Mononuclear cell (primary cell): Measurements from ENCODE around the gene NAP1L1. TPM values are rescaled to one million over a fixed set of nuclear protein-coding genes. Genes with fewer than 3 reads are reported as not detected.

Experiments
- H3K27me3 ChIP-seq: 2 replicates; pipeline ENCODE4 v1.6.0; 2011; ENCODE audit warnings: low read length, control low read depth; ENCODE audit not compliant: insufficient read depth
- H3K4me1 ChIP-seq: 2 replicates; pipeline ENCODE4 v1.5.1; 2011; ENCODE audit warnings: mild to moderate bottlenecking, low read length, control low read depth; ENCODE audit not compliant: insufficient read depth
- H3K4me3 ChIP-seq: 2 replicates; pipeline ENCODE4 v1.5.1; 2011; ENCODE audit warnings: mild to moderate bottlenecking, low read length, moderate library complexity
- H3K9me3 ChIP-seq: 2 replicates; pipeline ENCODE4 v1.5.1; 2011; ENCODE audit warnings: low read depth, mild to moderate bottlenecking, control low read depth, low read length
- total RNA-seq: library from RNA; depleted of rRNA; stranded (reverse); fragments of >200 nt; gene quantifications from one replicate; pipeline ENCODE4 v1.2.3, GENCODE V29; 2012

Gene NAP1L1, protein sequence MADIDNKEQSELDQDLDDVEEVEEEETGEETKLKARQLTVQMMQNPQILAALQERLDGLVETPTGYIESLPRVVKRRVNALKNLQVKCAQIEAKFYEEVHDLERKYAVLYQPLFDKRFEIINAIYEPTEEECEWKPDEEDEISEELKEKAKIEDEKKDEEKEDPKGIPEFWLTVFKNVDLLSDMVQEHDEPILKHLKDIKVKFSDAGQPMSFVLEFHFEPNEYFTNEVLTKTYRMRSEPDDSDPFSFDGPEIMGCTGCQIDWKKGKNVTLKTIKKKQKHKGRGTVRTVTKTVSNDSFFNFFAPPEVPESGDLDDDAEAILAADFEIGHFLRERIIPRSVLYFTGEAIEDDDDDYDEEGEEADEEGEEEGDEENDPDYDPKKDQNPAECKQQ
- total RNA-seq: 401 TPM

DNA sequence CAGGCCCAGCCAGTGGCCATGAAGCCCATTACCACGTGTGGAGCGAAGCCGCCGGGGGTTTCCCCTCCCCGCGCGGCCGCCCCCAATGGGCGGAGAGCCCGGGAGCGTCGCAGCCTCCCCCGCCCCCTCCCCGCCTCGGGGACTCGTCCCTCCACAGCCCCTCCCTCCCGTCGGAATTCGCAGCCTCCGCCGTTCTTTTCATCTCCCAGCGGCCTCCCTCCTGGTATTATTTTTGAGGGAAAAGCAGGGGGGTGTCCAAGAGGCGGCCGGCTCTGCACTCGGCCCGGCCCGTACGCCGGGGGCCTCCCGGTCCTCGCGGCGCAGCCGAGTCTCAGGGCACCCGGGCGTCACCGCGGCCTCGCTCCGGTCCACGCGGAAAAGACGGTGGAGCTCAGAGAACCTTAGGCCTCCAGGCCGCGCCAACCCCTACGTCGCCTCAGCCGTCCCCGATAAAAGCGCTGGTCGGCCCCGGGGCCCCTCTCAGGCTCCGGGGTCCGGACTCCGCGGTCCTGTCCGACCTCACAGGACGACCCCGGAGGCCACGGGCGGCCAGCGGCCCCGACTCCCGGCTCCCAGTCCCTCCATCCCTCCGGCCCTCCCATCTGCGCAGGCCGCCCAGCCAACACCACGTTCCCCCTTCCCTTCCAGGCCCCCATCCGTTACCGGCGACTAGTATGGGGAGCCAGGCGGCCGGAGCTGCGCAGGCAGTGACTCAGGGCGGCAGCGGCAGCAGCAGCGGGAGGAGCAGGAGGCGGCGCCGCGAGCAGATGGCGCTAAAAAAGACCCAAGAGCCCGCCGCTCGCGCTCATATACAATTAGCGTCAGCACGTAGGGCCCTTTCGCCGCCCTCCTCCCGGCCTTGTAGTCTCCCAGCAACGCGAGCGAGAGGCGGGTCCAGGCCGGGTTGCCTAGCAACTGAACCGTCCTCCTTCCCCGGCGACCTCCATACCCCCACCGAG lies at the start of gene NAP1L1:
Gene NAP1L1, minus strand, starts transcription at position 782 of the 959 bp plus-strand sequence. CDS start 10,466 bp downstream, outside the sequence.
- no peaks in the 10 kb centered on the region for H3K27me3 ChIP-seq
- H3K9me3 ChIP-seq: no peaks in the 10 kb centered on the region
- H3K4me3 ChIP-seq: peak within 1 kb of the TSS; percentile 95
- peaks cover 33% of the 10 kb centered on the region for H3K4me1 ChIP-seq

DNA sequence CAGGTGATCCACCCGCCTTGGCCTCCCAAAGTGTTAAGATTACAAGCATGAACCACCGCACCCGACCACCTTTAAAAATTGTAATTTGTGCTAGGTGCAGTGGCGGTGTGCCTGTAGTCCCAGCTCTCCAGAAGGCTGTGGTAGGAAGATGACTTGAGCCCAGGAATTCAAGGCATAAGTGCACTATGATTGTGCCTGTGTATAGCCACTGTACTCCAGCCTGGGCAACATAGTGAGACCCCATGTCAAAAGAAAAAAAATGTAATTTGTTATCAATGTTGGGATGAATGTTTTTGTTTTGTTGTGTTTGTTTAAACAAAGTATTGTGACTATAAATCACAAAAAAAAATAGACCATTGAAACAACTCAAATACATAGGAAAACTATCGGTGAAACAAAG lies 43.1 kb upstream of the NAP1L1 start:
- Histone ChIP-seq H3K4me1 (no peaks in the 10 kb centered on the region), H3K4me3 (no peak overlapping the region), H3K9me3 (no peaks in the 10 kb centered on the region), H3K27me3 (no peaks in the 10 kb centered on the region)

DNA sequence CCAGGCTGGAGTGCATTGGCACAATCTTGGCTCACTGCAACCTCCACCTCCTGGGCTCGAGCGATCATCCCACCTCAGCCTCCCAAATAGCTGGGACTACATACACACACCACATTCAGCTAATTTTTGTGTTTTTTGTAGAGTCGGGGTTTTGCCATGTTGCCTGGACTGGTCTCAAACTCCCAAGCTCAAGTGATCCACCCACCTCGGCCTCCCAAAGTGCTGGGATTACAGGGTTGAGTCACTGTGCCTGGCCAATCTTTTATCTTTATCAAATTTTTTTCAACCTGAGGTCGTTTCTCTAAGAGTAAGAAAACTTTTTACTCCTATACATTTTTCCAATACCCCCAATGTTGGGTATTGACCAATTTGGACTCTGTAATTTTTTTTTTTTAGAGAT lies 40.0 kb upstream of the NAP1L1 start:
- no peaks in the 10 kb centered on the region for H3K27me3 ChIP-seq

DNA sequence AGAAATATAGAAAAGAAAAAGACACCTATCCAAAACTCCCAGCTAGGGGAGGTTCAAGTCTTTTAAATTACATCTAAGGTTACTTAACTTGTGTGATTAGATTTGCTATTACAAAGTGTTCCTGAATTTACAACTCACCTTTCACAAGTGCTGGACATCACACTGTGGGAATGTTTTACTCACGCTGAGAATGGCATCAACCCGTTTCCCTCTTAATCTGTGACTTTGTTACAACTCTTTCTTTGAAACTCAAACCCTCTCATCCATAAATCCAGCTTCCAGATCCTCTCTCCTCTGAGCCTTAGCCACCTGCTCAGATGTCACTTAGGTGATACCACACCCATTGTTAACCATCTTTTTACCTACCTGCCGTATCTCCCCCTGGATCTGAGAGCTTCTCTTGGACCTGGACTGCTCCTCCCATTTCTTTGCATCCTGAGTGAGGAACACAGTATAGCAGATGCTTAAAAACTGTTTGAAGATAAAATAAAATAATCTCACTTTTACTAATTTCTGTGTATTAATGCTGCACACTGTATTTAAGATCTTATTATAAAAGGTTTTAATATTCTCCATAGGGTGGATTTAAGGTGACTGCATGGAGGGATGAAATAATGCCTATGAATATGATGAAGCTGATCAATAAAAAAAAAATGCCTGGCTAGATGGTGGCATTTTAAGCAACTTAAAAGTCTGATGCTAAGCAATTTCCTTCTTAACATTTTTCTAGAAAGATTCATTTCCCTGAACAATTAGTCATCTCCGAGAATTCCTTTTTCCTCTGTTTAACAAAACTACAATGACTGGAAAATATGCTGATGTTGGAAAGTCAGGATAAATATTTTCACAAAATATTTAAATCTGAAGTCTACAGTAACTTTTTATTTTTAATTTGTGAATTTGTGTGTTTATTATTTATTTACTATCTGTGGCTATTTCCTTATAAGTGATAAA lies 39.1 kb upstream of the NAP1L1 start:
- Histone ChIP-seq H3K9me3 (no peaks in the 10 kb centered on the region), H3K4me3 (no peak overlapping the region), H3K27me3 (no peaks in the 10 kb centered on the region), H3K4me1 (no peaks in the 10 kb centered on the region)

More for the DNA sequence above, 40.0 kb upstream of the NAP1L1 start:
- no peaks in the 10 kb centered on the region for H3K9me3 ChIP-seq
- no peaks in the 10 kb centered on the region for H3K4me1 ChIP-seq
- H3K4me3 ChIP-seq: no peak overlapping the region

DNA sequence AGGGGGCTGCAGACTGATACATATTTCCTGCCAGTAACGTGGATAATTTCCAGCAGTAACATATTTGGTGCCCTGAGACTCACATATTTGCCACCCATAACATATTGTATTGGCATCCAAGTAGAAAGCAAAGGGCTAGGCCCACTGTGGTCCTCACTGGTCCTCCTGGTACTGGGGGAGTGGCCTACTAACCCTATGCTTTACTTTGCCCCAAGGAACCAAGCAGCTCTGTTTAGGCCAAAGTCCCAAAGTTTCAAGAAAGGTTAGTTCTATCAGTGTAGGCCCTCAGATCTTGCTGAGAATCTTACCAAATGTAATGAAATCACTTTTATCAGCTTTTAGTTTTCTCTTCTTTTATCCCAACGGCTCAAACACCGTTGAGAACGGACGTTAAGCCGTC lies 35.4 kb upstream of the NAP1L1 start:
- no peaks in the 10 kb centered on the region for H3K27me3 ChIP-seq
- H3K4me1 ChIP-seq: no peaks in the 10 kb centered on the region
- no peaks in the 10 kb centered on the region for H3K9me3 ChIP-seq
- no peak overlapping the region for H3K4me3 ChIP-seq

DNA sequence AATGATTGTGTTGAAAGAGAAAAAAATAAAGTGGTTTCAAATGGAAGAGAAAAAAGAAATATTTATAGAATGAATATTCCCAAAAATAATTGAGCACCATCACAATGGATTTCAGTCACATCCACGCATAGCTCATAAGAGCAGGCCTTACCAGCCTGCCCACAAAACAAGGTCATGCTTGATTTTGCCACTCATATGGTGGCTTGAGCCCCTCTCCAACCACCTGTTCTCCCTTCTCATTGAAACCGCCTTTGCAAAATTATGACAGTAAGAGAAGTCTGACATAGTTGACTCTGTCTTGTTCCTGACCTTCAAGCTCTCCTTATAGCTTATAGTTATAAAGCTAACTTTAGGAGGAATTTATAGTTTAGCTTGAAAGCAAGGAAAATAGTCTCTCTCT lies 33.3 kb upstream of the NAP1L1 start:
- Histone ChIP-seq H3K4me3 (no peak overlapping the region), H3K4me1 (no peaks in the 10 kb centered on the region), H3K9me3 (no peaks in the 10 kb centered on the region), H3K27me3 (no peaks in the 10 kb centered on the region)

DNA sequence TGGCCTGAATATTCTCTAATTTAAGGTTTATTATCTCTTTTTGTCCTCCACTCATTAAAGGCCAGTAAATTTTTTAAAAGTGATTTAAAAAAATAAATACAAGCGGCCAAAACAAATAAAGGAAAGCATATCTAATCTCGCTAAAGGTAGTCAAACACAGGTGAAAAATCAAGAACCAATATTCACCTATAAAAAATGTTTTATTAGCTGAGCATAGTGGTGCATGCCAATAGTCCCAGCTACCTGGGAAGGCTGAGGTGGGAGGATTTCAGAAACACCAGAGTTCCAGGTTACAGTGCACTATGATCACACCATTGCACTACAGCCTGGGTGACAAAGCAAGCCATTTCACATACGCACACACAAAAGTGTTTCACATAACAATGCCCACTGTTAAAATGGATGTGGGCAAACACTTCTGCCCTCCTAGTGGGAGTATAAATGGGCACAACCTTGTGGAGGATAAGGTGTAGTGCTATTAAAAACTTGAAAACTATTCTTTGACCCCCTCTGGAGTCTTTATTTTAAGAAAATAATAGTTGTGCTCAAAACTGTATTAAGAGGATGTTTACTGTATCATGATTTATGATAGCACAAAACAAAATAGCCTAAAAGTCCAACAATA lies 32.7 kb upstream of the NAP1L1 start:
- H3K27me3 ChIP-seq: no peaks in the 10 kb centered on the region
- H3K4me3 ChIP-seq: no peak overlapping the region
- no peaks in the 10 kb centered on the region for H3K9me3 ChIP-seq
- no peaks in the 10 kb centered on the region for H3K4me1 ChIP-seq

DNA sequence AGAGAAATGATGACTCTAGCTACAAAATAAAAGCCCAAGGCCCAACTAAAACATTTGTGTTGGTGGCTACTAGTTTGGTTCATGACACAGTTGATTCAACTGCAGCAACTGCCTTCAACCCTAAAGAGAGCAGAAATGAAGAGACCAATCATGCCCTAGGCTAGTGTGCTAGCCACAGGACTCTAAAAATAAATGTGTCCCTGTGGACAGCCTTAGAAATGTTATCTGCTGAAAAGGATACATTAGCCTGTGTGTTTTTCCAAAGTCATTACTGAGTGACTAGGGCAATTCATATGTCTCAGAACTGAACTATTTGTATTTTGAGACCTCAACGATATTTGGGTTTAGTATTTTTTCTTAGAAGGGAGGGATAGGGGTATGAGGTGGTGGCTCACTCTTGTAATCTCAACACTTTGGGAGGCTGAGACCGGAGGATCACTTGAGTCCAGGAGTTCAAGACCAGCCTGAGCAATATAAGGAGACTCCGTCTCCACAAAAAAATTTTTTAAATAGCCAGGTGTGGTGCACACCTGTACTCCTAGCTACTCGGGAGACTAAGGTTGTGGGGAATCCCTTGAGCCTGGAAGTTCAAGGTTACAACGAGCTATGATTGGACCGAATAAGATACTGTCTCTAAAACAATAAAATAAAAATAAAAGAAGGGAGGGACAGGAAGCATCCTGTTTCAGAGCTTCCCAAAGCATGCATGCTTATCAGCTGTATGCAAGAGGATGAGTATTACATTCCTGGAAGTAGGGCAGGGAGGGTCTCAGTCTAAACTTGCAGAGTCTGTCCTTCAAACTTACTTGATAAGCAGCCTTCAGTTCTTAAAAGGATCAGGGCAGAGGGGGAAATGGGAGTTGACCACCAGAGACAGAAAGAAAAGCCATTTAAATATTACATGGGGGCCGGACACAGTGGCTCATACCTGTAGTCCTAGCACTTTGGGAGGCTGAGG lies 29.6 kb upstream of the NAP1L1 start:
- no peaks in the 10 kb centered on the region for H3K4me1 ChIP-seq
- H3K4me3 ChIP-seq: no peak overlapping the region
- no peaks in the 10 kb centered on the region for H3K9me3 ChIP-seq
- H3K27me3 ChIP-seq: no peaks in the 10 kb centered on the region

DNA sequence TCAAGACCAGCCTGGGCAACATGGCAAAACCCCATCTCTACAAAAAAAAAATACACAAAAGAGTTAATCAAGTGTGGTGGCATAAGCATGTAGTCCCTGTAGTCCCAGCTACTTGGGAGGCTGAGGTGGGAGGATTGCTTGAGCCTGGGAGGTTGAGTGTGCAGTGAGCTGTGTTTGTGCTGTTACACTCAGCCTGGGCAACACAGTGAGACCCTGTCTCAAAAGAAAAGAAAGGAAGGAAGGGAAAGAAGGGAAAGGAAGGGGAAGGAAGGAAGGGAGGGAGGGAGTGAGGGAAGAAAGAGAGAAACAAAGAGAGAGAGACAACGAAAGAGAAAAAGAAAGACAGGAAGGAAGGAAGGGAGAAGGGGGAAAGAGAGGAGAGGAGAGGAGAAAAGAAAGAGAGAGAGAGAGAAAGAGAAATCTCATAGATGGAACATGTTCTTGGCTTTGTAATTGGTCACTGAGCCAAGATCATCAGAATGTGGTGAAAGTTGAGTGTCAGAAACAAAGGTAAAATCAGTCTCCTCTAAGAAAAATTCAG lies 26.8 kb upstream of the NAP1L1 start:
- H3K9me3 ChIP-seq: no peaks in the 10 kb centered on the region
- H3K27me3 ChIP-seq: no peaks in the 10 kb centered on the region
- H3K4me1 ChIP-seq: no peaks in the 10 kb centered on the region
- no peak overlapping the region for H3K4me3 ChIP-seq

DNA sequence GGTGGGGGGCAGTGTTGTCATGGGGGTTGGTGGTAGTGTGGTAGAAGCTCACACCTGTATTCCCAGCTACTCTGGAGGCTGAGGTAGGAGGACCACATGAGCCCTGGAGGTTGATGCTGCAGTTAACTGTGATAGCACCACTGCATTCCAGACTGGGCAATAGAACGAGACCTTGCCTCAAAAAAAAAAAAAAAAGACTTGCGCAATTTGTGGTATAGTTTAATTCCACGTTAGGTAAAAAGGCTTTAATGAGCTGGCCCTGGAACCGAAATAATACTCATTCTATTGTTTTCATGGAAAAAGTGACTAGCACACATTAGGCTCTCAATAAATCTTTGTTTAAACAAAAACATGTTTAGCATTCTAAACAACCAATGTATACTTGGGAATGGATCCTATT lies 25.4 kb upstream of the NAP1L1 start:
- Histone ChIP-seq H3K9me3 (no peaks in the 10 kb centered on the region), H3K4me3 (no peak overlapping the region), H3K27me3 (no peaks in the 10 kb centered on the region), H3K4me1 (no peaks in the 10 kb centered on the region)

DNA sequence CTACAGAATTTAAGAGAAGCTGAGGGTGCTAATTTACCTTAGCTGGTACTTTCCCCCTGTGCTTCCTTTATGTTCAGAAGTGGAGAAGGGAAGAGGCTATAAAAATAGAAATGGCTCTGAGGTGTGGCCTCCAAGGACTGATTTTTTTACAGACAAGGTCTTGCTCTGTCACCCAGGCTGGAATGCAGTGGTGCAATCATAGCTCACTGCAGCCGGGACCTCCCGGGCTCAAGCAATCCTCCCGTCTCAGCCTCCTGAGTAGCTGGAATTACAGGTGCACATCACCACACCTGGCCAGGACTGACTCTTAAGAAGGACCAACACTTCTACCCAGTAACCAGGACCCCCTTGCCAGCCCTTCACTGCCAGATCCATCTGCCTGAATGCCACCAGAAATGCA lies 23.9 kb upstream of the NAP1L1 start:
- Histone ChIP-seq H3K27me3 (no peaks in the 10 kb centered on the region), H3K9me3 (no peaks in the 10 kb centered on the region), H3K4me3 (no peak overlapping the region), H3K4me1 (no peaks in the 10 kb centered on the region)

DNA sequence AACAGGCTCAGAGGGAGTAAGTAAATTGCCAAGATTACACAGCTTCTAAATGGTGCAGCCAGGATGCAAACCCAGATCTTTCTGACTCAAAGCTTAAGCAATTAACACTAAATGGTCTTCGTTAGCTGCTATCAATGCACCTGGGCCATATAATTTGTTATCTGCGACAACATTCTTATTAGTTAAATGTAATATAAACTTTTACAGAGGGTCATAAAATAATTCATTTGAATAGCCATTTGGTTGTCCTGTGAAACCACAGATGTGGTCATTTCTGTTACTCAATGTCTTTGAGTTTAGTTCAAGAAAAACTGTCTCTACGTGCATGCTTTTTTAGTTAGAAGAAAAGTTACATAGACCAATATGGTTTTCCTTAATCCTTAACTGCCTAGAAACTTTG lies 22.1 kb upstream of the NAP1L1 start:
- Histone ChIP-seq H3K4me3 (no peak overlapping the region), H3K27me3 (peaks cover 2% of the 10 kb centered on the region), H3K9me3 (no peaks in the 10 kb centered on the region), H3K4me1 (no peaks in the 10 kb centered on the region)

DNA sequence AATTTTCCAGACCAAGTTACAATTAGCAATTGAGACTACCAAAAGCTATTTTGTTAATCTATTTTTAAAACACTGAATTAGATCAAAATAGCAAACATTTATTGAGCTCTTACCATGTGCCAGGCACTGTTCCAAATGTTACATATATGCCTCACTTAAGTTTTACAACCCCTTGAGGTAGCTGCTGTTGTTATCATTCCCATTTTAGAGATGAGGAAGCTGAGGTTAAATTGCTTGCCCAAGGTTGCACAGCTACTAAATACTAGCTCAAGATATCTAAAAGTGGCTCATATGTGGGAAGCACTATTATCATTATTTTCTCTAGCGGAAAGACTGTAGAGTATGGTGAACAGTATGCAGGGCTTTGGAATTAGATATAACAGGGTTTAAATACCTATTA lies 19.5 kb upstream of the NAP1L1 start:
- Histone ChIP-seq H3K4me1 (no peaks in the 10 kb centered on the region), H3K27me3 (peaks cover 2% of the 10 kb centered on the region), H3K4me3 (no peak overlapping the region), H3K9me3 (no peaks in the 10 kb centered on the region)
